Neural cell (in vitro differentiated cells): ENCODE data around the gene SBSN.

Source experiments
- CTCF ChIP-seq: fragments of 450-650 bp; IDR thresholded peaks from 2 replicates; pipeline ENCODE4 v1.5.1; 2014; ENCODE audit warnings: antibody characterized with exemption, mild to moderate bottlenecking, moderate library complexity; ENCODE audit not compliant: poor library complexity, severe bottlenecking
- EP300 ChIP-seq: fragments of 450-650 bp; conservative IDR thresholded peaks from 2 replicates; pipeline ENCODE4 v1.6.1; 2014; ENCODE audit warnings: antibody characterized with exemption, mild to moderate bottlenecking, moderate library complexity; ENCODE audit not compliant: poor library complexity, severe bottlenecking
- EZH2 ChIP-seq: fragments of 200-600, 300-800 bp; shearing (Covaris generic), sonication (generic); IDR thresholded peaks from 2 replicates; pipeline ENCODE4 v1.6.1; 2014; ENCODE audit warnings: antibody characterized with exemption, low read length, borderline replicate concordance, mild to moderate bottlenecking; ENCODE audit not compliant: insufficient read depth, poor library complexity, severe bottlenecking
- MXI1 ChIP-seq: fragments of 450-650 bp; conservative IDR thresholded peaks from 2 replicates; pipeline ENCODE4 v1.6.1; 2014; ENCODE audit warnings: antibody characterized with exemption, mild to moderate bottlenecking; ENCODE audit not compliant: poor library complexity, severe bottlenecking
- POLR2AphosphoS5 ChIP-seq: IDR thresholded peaks from 2 replicates; pipeline ENCODE4 v1.6.1; 2012
- RAD21 ChIP-seq: fragments of 450-650 bp; conservative IDR thresholded peaks from 2 replicates; pipeline ENCODE4 v1.6.1; 2014; ENCODE audit warnings: antibody characterized with exemption, mild to moderate bottlenecking, moderate library complexity
- SMC3 ChIP-seq: fragments of 450-650 bp; conservative IDR thresholded peaks from 2 replicates; pipeline ENCODE4 v1.6.1; 2014; ENCODE audit warnings: antibody characterized with exemption, mild to moderate bottlenecking, moderate library complexity; ENCODE audit not compliant: poor library complexity
- TAF1 ChIP-seq: IDR thresholded peaks from 2 replicates; pipeline ENCODE4 v1.6.1; 2012; ENCODE audit warnings: low read depth

GRCh38 chr19:35506011-35506410 is 22.1 kb downstream of the SBSN start:
- TF ChIP-seq CTCF (no peak), SMC3 (no peak), POLR2AphosphoS5 (no peak), MXI1 (no peak), EZH2 (no peak), EP300 (no peak), TAF1 (no peak), RAD21 (no peak)
